ENCODE results near the gene DDN.

DNA sequence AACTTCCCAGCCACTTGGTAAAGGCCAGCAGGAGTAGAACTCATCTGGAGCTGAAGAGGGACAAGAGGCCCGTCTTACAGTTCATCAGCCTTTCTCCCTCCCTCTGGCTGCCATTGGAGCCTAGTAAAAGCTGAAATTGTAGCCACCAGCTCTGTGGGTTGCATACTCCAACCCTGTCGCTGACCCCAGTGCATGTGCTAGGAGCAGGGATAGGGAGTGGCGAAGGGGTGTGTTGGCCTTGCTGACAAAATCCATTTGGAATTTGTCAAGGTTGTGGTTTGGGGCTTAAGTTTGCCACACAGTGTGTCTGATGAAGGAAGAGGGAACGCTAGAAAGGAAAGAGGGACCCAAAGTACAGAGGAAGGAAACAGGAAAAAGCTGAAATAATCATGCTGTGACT is 37.8 kb downstream of the DDN start:
- TF ChIP-seq, protein P1, sequence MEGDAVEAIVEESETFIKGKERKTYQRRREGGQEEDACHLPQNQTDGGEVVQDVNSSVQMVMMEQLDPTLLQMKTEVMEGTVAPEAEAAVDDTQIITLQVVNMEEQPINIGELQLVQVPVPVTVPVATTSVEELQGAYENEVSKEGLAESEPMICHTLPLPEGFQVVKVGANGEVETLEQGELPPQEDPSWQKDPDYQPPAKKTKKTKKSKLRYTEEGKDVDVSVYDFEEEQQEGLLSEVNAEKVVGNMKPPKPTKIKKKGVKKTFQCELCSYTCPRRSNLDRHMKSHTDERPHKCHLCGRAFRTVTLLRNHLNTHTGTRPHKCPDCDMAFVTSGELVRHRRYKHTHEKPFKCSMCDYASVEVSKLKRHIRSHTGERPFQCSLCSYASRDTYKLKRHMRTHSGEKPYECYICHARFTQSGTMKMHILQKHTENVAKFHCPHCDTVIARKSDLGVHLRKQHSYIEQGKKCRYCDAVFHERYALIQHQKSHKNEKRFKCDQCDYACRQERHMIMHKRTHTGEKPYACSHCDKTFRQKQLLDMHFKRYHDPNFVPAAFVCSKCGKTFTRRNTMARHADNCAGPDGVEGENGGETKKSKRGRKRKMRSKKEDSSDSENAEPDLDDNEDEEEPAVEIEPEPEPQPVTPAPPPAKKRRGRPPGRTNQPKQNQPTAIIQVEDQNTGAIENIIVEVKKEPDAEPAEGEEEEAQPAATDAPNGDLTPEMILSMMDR (IDR thresholded peaks at IDR 0.05; ENCODE audit: low read length) = no peak
- TF ChIP-seq EZH2 (IDR thresholded peaks at IDR 0.05; ENCODE audit: borderline replicate concordance, low read length) = no peak

Measured in OCI-LY1 (cell line).